K562 (cell line): Measurements from ENCODE around the gene ZKSCAN3. TPM values are rescaled to one million over a fixed set of nuclear protein-coding genes. Genes with fewer than 3 reads are reported as not detected.

Experiments
- BDP1 ChIP-seq: IDR thresholded peaks from 3 replicates; pipeline ENCODE4 v1.6.1; 2011; ENCODE audit not compliant: insufficient read length, insufficient read depth
- BRCA1 ChIP-seq, 2 experiments: fragments of 450-650 bp in 1 of 2; sonication (generic) in 1 of 2; formaldehyde crosslinking in 1 of 2; IDR thresholded peaks; 2 replicates each; pipeline versions ENCODE4 v1.5.0 to v1.6.1; 2017 to 2020; ENCODE audit warnings: mild to moderate bottlenecking in 1 of 2, missing genetic modification reagents in 1 of 2
- ELF1 ChIP-seq: fragments of 200-800 bp; sonication (Bioruptor generic); IDR thresholded peaks from 2 replicates; pipeline ENCODE4 v1.6.1; 2016; ENCODE audit warnings: missing genetic modification characterization, missing compliant biosample characterization
- HDGF ChIP-seq: fragments of 450-650 bp; IDR thresholded peaks from 2 replicates; pipeline ENCODE4 v1.6.1; 2016
- HLTF ChIP-seq: fragments of 450-650 bp; IDR thresholded peaks from 2 replicates; pipeline ENCODE4 v1.6.1; 2016
- KLF10 ChIP-seq: fragments of 250-450 bp; sonication (Bioruptor Pico); IDR thresholded peaks from 2 replicates; pipeline ENCODE4 v1.6.1; 2021; ENCODE audit warnings: matching md5 sums
- KLF6 ChIP-seq: fragments of 250-450 bp; sonication (Bioruptor Pico); IDR thresholded peaks from 2 replicates; pipeline ENCODE4 v1.4.0; 2020; ENCODE audit warnings: mild to moderate bottlenecking, moderate library complexity, borderline replicate concordance
- PRDM10 ChIP-seq: fragments of 450-650 bp; IDR thresholded peaks from 2 replicates; pipeline ENCODE4 v1.6.1; 2018; ENCODE audit not compliant: partially characterized antibody
- SAP30 ChIP-seq: fragments of 200-600 bp; sonication (generic); IDR thresholded peaks from 2 replicates; pipeline ENCODE4 v1.6.1; 2012; ENCODE audit warnings: borderline replicate concordance, low read depth, mild to moderate bottlenecking, moderate library complexity, low read length, control low read depth, inconsistent platforms; ENCODE audit not compliant: insufficient read depth, poor library complexity, severe bottlenecking
- TARDBP ChIP-seq: fragments of 450-650 bp; IDR thresholded peaks from 2 replicates; pipeline ENCODE4 v1.6.1; 2016
- ZBTB9 ChIP-seq: fragments of 450-650 bp; formaldehyde crosslinking; IDR thresholded peaks from 2 replicates; pipeline ENCODE4 v1.4.0; 2020; ENCODE audit warnings: mild to moderate bottlenecking, moderate library complexity
- ZNF407 ChIP-seq: fragments of 450-650 bp; IDR thresholded peaks from 2 replicates; pipeline ENCODE4 v1.6.1; 2016; ENCODE audit warnings: low read depth
- polyA plus RNA-seq, 8 experiments: library from polyadenylated mRNA; depleted of rRNA in 4 of 8; stranded (reverse) in 5 of 8; unstranded in 3 of 8; fragments of >200 nt; fragmentation: Nextera tagmentation in 2 of 8; fragmentation: Illumina TruSeq in 1 of 8; extraction: Ambion mirVana in 2 of 8; extraction: Trizol in 1 of 8; gene quantifications; 2 replicates each; pipeline versions ENCODE4 v1.2.1 to v1.2.3, GENCODE V29; 2011 to 2014; ENCODE audit warnings: inconsistent platforms in 1 of 8, missing spikeins in 1 of 8
- total RNA-seq, 7 experiments: library from RNA; depleted of rRNA in 6 of 7; stranded (reverse); fragments of >200 nt in 6 of 7; fragmentation: Illumina TruSeq in 2 of 7; extraction: Trizol in 2 of 7; gene quantifications; 2 replicates each; pipeline versions ENCODE4 v1.2.1 to v1.2.3, GENCODE V29; 2011 to 2021; ENCODE audit warnings: low replicate concordance in 1 of 7

Gene ZKSCAN3
- total and polyA plus RNA-seq, 9 of the 15 experiments (the other 6 are each of a cell fraction or from before 2014, with no cell fraction given), result 3.0 to 12.4 (median 10.2) TPM

GRCh38 chr6:28349892-28350737 is at the start of gene ZKSCAN3 (continued):
- TF ChIP-seq ZNF407 (no peak; the same call in 1 of the 2 replicates), BRCA1 (IDR thresholded peaks at IDR 0.05) (no peak), BRCA1 (CRISPR knock-in tag; IDR thresholded peaks at IDR 0.05) (no peak), ELF1 (tag) (peak; percentile 99), KLF10 (no peak), SAP30 (peak; percentile 77), TARDBP (no peak; the same call in none of the 2 replicates), HDGF (peak; percentile 92), BDP1 (no peak), ZBTB9 (CRISPR knock-in tag) (0 out of 2 replicates have a peak, but pooled peaks have one; percentile 14), PRDM10 (peak; percentile 86), KLF6 (CRISPR knock-in tag) (peak; percentile 48; the same call in 1 of the 2 replicates), HLTF (peak; percentile 99)
